Neuronal stem cell (in vitro differentiated cells): Measurements from ENCODE around the gene GRK1.
A peak's percentile ranks its signal among the peaks of the same experiment; 100 is the strongest.

Experiments
- DNase-seq: peaks from one replicate; pipeline ENCODE4 v3.0.0-alpha.2; 2013; ENCODE audit warnings: low spot score
- H2AFZ ChIP-seq: one replicate; pipeline ENCODE4 v1.6.1; 2013; ENCODE audit warnings: mild to moderate bottlenecking, low read length, inconsistent platforms
- H2AK5ac ChIP-seq: 2 replicates; pipeline ENCODE4 v1.6.1; 2013; ENCODE audit warnings: low read depth, mild to moderate bottlenecking, inconsistent platforms, low read length, moderate library complexity, mixed read lengths
- H2BK120ac ChIP-seq: 2 replicates; pipeline ENCODE4 v1.6.1; 2013; ENCODE audit warnings: low read depth, mild to moderate bottlenecking, inconsistent platforms, low read length, moderate library complexity, mixed read lengths
- H2BK12ac ChIP-seq: one replicate; pipeline ENCODE4 v1.6.1; 2013; ENCODE audit warnings: low read length, inconsistent platforms
- H2BK15ac ChIP-seq: 2 replicates; pipeline ENCODE4 v1.6.1; 2013; ENCODE audit warnings: mild to moderate bottlenecking, low read length, inconsistent platforms, mixed read lengths
- H2BK5ac ChIP-seq: one replicate; pipeline ENCODE4 v1.6.1; 2013; ENCODE audit warnings: inconsistent platforms, mild to moderate bottlenecking, low read length, moderate library complexity
- H3K14ac ChIP-seq: one replicate; pipeline ENCODE4 v1.6.1; 2013; ENCODE audit warnings: low read length, inconsistent platforms
- H3K18ac ChIP-seq: 2 replicates; pipeline ENCODE4 v1.6.1; 2013; ENCODE audit warnings: low read length, inconsistent platforms
- H3K23ac ChIP-seq: 2 replicates; pipeline ENCODE4 v1.6.1; 2013; ENCODE audit warnings: low read depth, mild to moderate bottlenecking, mixed read lengths, low read length, inconsistent platforms; ENCODE audit not compliant: poor library complexity
- H3K27ac ChIP-seq: replicated peaks from 3 replicates; pipeline ENCODE4 v1.5.1; 2013; ENCODE audit warnings: low read length, inconsistent platforms
- H3K27me3 ChIP-seq, 3 experiments: 2 replicates each; pipeline ENCODE4 v1.6.1; 2013; ENCODE audit warnings: low read length in 3 of 3, mild to moderate bottlenecking in 2 of 3, inconsistent platforms in 1 of 3, low read depth in 1 of 3, mixed read lengths in 1 of 3, moderate library complexity in 1 of 3; ENCODE audit not compliant: control insufficient read depth in 3 of 3, insufficient read depth in 3 of 3
- H3K36me3 ChIP-seq, 2 donors: replicated peaks in 1 of 2; 2 replicates each; pipeline ENCODE4 v1.6.1; 2013; ENCODE audit warnings: low read length in 2 of 2; ENCODE audit not compliant: control insufficient read depth in 2 of 2, insufficient read depth in 2 of 2
- H3K4ac ChIP-seq: 2 replicates; pipeline ENCODE4 v1.6.1; 2013; ENCODE audit warnings: inconsistent platforms, mild to moderate bottlenecking, low read length, moderate library complexity
- H3K4me1 ChIP-seq, 2 donors: 1 replicate in 1 of 2; 2 replicates in 1 of 2; pipeline ENCODE4 v1.6.1; 2013; ENCODE audit warnings: low read length in 2 of 2, low read depth in 1 of 2; ENCODE audit not compliant: control insufficient read depth in 2 of 2, insufficient read depth in 1 of 2
- H3K4me2 ChIP-seq: one replicate; pipeline ENCODE4 v1.6.1; 2013; ENCODE audit warnings: mild to moderate bottlenecking, low read length, inconsistent platforms; ENCODE audit not compliant: insufficient read depth, poor library complexity, severe bottlenecking
- H3K4me3 ChIP-seq, 2 donors: 2 replicates each; pipeline ENCODE4 v1.5.1; 2013; ENCODE audit warnings: low read length in 2 of 2, mild to moderate bottlenecking in 2 of 2, inconsistent platforms in 1 of 2, moderate library complexity in 1 of 2
- H3K79me1 ChIP-seq: one replicate; pipeline ENCODE4 v1.6.1; 2013; ENCODE audit warnings: low read depth, mild to moderate bottlenecking, inconsistent platforms, low read length, moderate library complexity
- H3K9ac ChIP-seq: one replicate; pipeline ENCODE4 v1.6.1; 2013; ENCODE audit warnings: mild to moderate bottlenecking, low read depth, low read length, inconsistent platforms; ENCODE audit not compliant: poor library complexity
- H3K9me3 ChIP-seq, 2 donors: replicated peaks in 1 of 2; 2 replicates each; pipeline versions ENCODE3 to v1.6.1; 2013; ENCODE audit warnings: low read length in 2 of 2, mild to moderate bottlenecking in 2 of 2, inconsistent platforms in 1 of 2, low read depth in 1 of 2, mixed read lengths in 1 of 2, moderate library complexity in 1 of 2; ENCODE audit not compliant: control insufficient read depth in 2 of 2, insufficient read depth in 1 of 2
- H4K8ac ChIP-seq: one replicate; pipeline ENCODE4 v1.6.1; 2013; ENCODE audit warnings: low read depth, mild to moderate bottlenecking, inconsistent platforms, low read length, moderate library complexity
- H4K91ac ChIP-seq: one replicate; pipeline ENCODE4 v1.6.1; 2013; ENCODE audit warnings: low read length, low read depth, mild to moderate bottlenecking, inconsistent platforms; ENCODE audit not compliant: poor library complexity
- WGBS, 2 donors: extraction: QIAGEN DNeasy Blood & Tissue Kit; methylation state at CpG; one replicate each; pipeline ENCODE4 v1.1.7; 2013; ENCODE audit warnings: missing lambda C conversion rate in 2 of 2, mixed read lengths in 1 of 2; ENCODE audit not compliant: insufficient read length in 2 of 2, insufficient replicate concordance in 1 of 2; ENCODE audit errors: extremely low coverage in 2 of 2; 5-methylcytosine and 5-hydroxymethylcytosine counted together

GRK1 gene

DNA sequence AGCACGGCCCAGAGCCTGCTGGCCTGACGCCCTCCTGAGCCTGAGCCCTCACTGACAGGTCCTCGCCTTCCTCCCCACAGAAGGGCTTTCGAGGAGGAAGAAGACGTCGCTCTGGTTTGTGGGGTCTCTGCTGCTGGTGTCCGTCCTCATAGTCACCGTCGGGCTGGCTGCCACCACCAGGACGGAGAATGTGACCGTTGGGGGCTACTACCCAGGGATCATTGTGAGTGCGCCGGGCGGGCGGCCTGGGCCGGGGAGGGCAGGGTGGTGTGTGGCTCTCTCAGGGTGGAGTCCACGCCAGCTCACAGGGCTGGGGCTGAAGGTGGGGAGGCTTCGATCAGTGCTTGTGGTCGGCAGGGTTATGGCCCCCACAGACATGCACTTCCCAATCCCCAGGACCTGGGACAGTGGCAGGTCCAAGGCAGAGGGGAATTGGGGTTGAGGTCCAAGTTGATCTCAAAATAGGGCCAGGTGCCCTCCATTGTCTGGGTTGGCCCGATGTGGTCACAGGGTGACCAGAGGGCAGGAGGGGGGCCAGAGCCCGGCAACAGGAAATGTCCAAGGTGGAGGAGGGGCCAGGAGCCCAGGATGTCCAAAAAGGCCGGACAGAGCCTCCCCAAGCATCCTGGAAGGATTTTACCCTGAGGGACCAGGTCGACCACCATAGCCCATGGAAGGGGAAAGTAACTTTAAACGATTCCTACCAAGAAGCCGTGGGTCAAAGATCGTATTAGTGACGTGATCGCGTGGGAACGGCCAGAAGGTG is 99.2 kb downstream of the GRK1 start:
- no peak overlapping the region for H4K91ac ChIP-seq
- no peak overlapping the region for H2BK120ac ChIP-seq
- H3K36me3 ChIP-seq, result no peaks in the 10 kb centered on the region
- no peak overlapping the region for H3K23ac ChIP-seq
- no peaks in the 10 kb centered on the region for H3K4me1 ChIP-seq
- H3K27me3 ChIP-seq, result peaks cover 0 to 26% (median 1%) of the 10 kb centered on the region in 3 experiments
- DNase-seq, result no peak
- peak overlapping the region; percentile 67 for H3K18ac ChIP-seq
- no peak overlapping the region for H3K4me3 ChIP-seq
- peak overlapping the region; percentile 48 for H2AK5ac ChIP-seq
- no peak overlapping the region for H3K4ac ChIP-seq
- no peak overlapping the region for H4K8ac ChIP-seq
- H3K79me1 ChIP-seq, result peaks cover 2% of the 10 kb centered on the region
- H3K4me2 ChIP-seq, result no peak overlapping the region
- no peak overlapping the region for H3K27ac ChIP-seq
- no peak overlapping the region for H2AFZ ChIP-seq
- no CpG with 5 or more reads among the region's 30 CpGs for WGBS, 2 donors
- H2BK12ac ChIP-seq, result peak overlapping the region; percentile 2
- no peak overlapping the region for H3K9ac ChIP-seq
- H2BK15ac ChIP-seq, result no peak overlapping the region
- peaks cover 0 to under 1% of the 10 kb centered on the region in 2 donors for H3K9me3 ChIP-seq
- H2BK5ac ChIP-seq, result peak overlapping the region; percentile 17
- H3K14ac ChIP-seq, result no peak overlapping the region

GRCh38 chr13:113767366-113767765 is 100.3 kb downstream of the GRK1 start:
- no peak overlapping the region for H2BK15ac ChIP-seq
- WGBS, 2 donors, result no CpG with 5 or more reads among the region's 2 CpGs
- H2BK5ac ChIP-seq, result no peak overlapping the region

DNA sequence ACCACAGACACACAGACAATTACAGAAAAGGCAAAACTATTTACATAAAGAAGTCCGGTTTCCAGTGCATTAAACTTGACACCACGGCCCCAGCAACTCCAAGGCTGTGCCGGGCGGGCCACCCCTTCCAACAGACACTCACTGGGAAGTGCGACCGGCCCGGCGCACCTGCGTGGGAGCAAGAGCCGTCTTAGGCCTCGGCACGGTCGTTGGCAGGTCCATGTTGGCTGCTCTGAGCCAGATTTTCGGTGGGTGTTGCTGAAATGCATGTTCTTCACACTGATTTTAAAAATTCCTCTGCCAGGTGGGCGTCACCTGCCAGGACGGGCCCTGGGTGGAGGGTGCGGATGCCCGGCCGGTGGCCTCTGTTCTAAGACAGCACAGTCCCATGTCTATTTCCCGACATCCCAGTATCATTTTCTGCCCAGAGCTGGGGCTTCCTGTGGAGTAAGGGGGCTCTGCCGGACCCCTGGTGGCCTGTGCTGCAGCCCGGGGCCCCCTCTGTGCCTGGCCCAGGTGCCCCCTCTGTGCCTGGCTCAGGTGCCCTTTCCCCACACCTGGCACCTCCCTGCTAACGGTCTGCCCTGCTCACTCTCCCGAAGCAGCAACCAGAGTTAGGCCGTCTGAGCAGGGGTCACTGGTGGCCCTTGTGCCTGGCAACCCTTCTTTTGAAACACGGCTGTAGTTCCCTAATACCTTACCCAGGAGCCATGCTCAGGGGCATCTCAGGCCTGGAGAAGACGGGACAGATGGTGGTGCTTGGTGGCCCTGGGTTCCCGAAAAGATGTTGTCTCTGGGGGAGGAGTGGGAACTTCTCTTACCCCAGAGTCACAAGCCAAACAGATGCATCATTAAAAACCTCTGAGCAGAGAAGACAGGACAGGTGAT is 101.2 kb downstream of the GRK1 start:
- H3K18ac ChIP-seq, result peak overlapping the region; percentile 40
- H3K36me3 ChIP-seq, result no peaks in the 10 kb centered on the region
- H3K4ac ChIP-seq, result peak overlapping the region; percentile 24
- no CpG with 5 or more reads among the region's 28 CpGs for WGBS, 2 donors
- H3K4me1 ChIP-seq, result no peaks in the 10 kb centered on the region
- H2BK120ac ChIP-seq, result no peak overlapping the region
- no peak overlapping the region for H3K27ac ChIP-seq
- H3K9ac ChIP-seq, result peak overlapping the region; percentile 0
- H3K4me2 ChIP-seq, result no peak overlapping the region
- H2AFZ ChIP-seq, result no peak overlapping the region
- no peak overlapping the region for H4K8ac ChIP-seq
- no peak overlapping the region for H2BK15ac ChIP-seq
- H3K23ac ChIP-seq, result peak overlapping the region; percentile 77
- peaks cover 2% of the 10 kb centered on the region for H3K79me1 ChIP-seq
- no peak overlapping the region for H3K4me3 ChIP-seq
- no peak overlapping the region for H3K14ac ChIP-seq
- H2BK5ac ChIP-seq, result no peak overlapping the region
- peaks cover 0 to 4% of the 10 kb centered on the region in 2 donors for H3K9me3 ChIP-seq
- no peak overlapping the region for H4K91ac ChIP-seq
- H3K27me3 ChIP-seq, result peaks cover 0 to 13% (median 0%) of the 10 kb centered on the region in 3 experiments
- H2BK12ac ChIP-seq, result no peak overlapping the region
- no peak for DNase-seq
- no peak overlapping the region for H2AK5ac ChIP-seq

More at GRCh38 chr13:113767366-113767765, 100.3 kb downstream of the GRK1 start:
- no peak overlapping the region for H4K8ac ChIP-seq
- H3K36me3 ChIP-seq, result no peaks in the 10 kb centered on the region
- no peak overlapping the region for H2AFZ ChIP-seq
- no peak for DNase-seq
- H3K4ac ChIP-seq, result no peak overlapping the region
- H3K18ac ChIP-seq, result no peak overlapping the region
- no peak overlapping the region for H3K4me2 ChIP-seq
- no peak overlapping the region for H2BK120ac ChIP-seq
- H3K79me1 ChIP-seq, result peaks cover 2% of the 10 kb centered on the region
- no peak overlapping the region for H3K9ac ChIP-seq
- H3K4me3 ChIP-seq, result no peak overlapping the region
- H3K14ac ChIP-seq, result no peak overlapping the region
- H3K27ac ChIP-seq, result no peak overlapping the region
- H2AK5ac ChIP-seq, result no peak overlapping the region
- H3K27me3 ChIP-seq, result peaks cover 0 to 21% (median 0%) of the 10 kb centered on the region in 3 experiments
- H3K23ac ChIP-seq, result no peak overlapping the region
- H3K4me1 ChIP-seq, result no peaks in the 10 kb centered on the region
- no peak overlapping the region for H4K91ac ChIP-seq
- H3K9me3 ChIP-seq, result peaks cover 0 to 4% of the 10 kb centered on the region in 2 donors
- no peak overlapping the region for H2BK12ac ChIP-seq

DNA sequence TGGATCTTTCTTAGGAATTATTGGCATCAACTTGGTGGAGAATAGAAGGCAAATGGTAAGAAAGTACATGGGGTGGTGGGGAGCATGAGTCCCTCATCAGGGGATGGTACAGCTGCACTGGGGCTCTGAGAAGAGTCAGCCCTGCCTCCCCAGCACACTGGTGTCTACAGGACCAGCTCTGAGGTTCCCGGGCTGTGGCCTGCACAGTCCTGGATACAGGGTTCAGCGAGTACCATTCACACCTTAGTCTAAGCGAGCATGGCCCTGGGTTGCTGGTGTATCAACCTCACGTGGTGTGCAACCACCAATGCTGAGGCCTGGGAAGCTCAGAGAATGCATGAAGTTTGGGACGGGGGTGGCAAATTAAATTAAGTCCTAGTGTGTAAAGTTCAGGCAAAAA is 102.1 kb downstream of the GRK1 start:
- Histone ChIP-seq H3K36me3 (no peaks in the 10 kb centered on the region), H2AK5ac (no peak overlapping the region), H3K23ac (peak overlapping the region; percentile 3), H3K27me3 (peaks cover 0 to 9% (median 0%) of the 10 kb centered on the region in 3 experiments), H4K91ac (no peak overlapping the region), H2BK12ac (no peak overlapping the region), H3K18ac (no peak overlapping the region), H2AFZ (no peak overlapping the region), H3K4me1 (no peaks in the 10 kb centered on the region), H3K9me3 (peaks cover 0 to 4% of the 10 kb centered on the region in 2 donors), H3K4ac (no peak overlapping the region), H2BK120ac (no peak overlapping the region), H3K4me2 (no peak overlapping the region), H3K14ac (no peak overlapping the region), H2BK5ac (no peak overlapping the region), H3K4me3 (no peak overlapping the region), H4K8ac (no peak overlapping the region), H3K79me1 (no peaks in the 10 kb centered on the region), H2BK15ac (no peak overlapping the region), H3K27ac (no peak overlapping the region), H3K9ac (no peak overlapping the region)
- no CpG with 5 or more reads among the region's 5 CpGs for WGBS, 2 donors
- DNase-seq, result no peak
